HepG2 (cell line): ENCODE measurements around the gene PHF21B.

Experiments
- CCAR2 ChIP-seq: fragments of 200-400 bp; formaldehyde crosslinking; optimal IDR thresholded peaks from 2 replicates; pipeline ENCODE3; 2018; ENCODE audit warnings: low read depth, mild to moderate bottlenecking, low read length, moderate library complexity
- CTCF ChIP-seq: sonication (generic); formaldehyde crosslinking; IDR thresholded peaks from 2 replicates; pipeline ENCODE4 v1.5.0; 2020; ENCODE audit warnings: mild to moderate bottlenecking, missing genetic modification reagents, moderate library complexity

GRCh38 chr22:45053094-45053493, 43.3 kb upstream of the PHF21B start:
- TF ChIP-seq CTCF (no peak), CCAR2 (no peak)
